Uterus (tissue), 4 donors: Measurements from ENCODE around the gene TMEM175. TPM values are rescaled to one million over a fixed set of nuclear protein-coding genes. Genes with fewer than 3 reads are reported as not detected.

Source experiments
- DNase-seq, 2 donors: peaks; one replicate each; pipeline ENCODE4 v3.0.0-alpha.2; 2019 to 2020
- H3K27ac ChIP-seq, 2 donors: fragments of 200-600 bp; sonication (generic); 1 replicate in 1 of 2; 2 replicates in 1 of 2; pipeline ENCODE4 v1.5.1; 2016 to 2018
- H3K27me3 ChIP-seq, 2 donors: fragments of 200-600 bp; sonication (generic); one replicate each; pipeline ENCODE4 v1.5.1; 2018 to 2019; ENCODE audit warnings: control low read depth in 1 of 2
- H3K36me3 ChIP-seq, 2 donors: fragments of 200-600 bp; sonication (generic); one replicate each; pipeline ENCODE4 v1.5.1; 2019; ENCODE audit warnings: control low read depth in 1 of 2
- H3K4me1 ChIP-seq, 2 donors: fragments of 200-600 bp; sonication (generic); one replicate each; pipeline ENCODE4 v1.5.1; 2018 to 2019; ENCODE audit warnings: control low read depth in 1 of 2
- H3K4me3 ChIP-seq, 2 donors: fragments of 200-600 bp; sonication (generic); 1 replicate in 1 of 2; 2 replicates in 1 of 2; pipeline ENCODE4 v1.5.1; 2018 to 2019; ENCODE audit warnings: mild to moderate bottlenecking in 1 of 2
- H3K9me3 ChIP-seq, 2 donors: fragments of 200-600 bp; sonication (generic); one replicate each; pipeline ENCODE4 v1.5.1; 2019; ENCODE audit warnings: control low read depth in 1 of 2
- CTCF ChIP-seq, 4 experiments: fragments of 200-600 bp in 2 of 4; fragments of 450-650 bp in 2 of 4; sonication (generic) in 2 of 4; IDR thresholded peaks; one replicate each; pipeline ENCODE4 v1.5.1; 2016 to 2019; ENCODE audit warnings: antibody characterized with exemption in 4 of 4, mild to moderate bottlenecking in 2 of 4, moderate library complexity in 1 of 4
- POLR2A ChIP-seq, 2 donors: fragments of 450-650 bp; IDR thresholded peaks; one replicate each; pipeline ENCODE4 v1.6.1; 2016; ENCODE audit warnings: antibody characterized with exemption in 2 of 2, mild to moderate bottlenecking in 1 of 2, moderate library complexity in 1 of 2
- intact Hi-C: fragments of 100-400 bp; cut with DNase I; formaldehyde crosslinking; loops from one replicate; pipeline ENCODE4 v1.15.1; 2023; ENCODE audit warnings: low total_unique reads
- total RNA-seq, 4 donors: library from RNA; depleted of rRNA in 3 of 4; stranded (reverse); fragments of >200 nt in 3 of 4; gene quantifications; one replicate each; pipeline versions ENCODE4 v1.1.0 to v1.2.4, GENCODE V29; 2014 to 2023
- donor health status: DM: yes; HTN: yes; CAD: no.

Gene TMEM175
- total RNA-seq, 4 donors from 2014 or later, result 9.9 to 39.7 (median 26.3) TPM

DNA sequence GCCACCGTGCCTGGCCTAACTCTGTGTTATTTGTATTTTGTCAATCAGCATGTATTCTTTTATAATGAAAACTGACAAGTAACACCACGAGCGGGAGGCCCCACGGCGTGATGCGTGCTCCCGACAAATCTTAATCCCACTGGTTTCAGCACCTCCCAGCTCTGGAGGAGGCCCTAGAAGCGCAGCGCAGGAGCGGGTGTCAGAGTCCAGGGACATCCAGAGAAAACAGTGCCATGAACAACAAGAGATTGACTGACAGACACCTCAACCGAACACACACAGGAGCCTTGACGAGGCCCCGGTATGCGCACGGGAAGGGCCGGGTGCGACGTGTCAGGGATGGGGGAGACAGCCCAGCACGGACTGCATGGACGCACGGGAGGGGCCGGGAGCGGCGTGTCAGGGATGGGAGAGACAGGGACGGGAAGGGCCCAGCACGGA, 23.1 kb upstream of the TMEM175 start:
- DNase-seq, result no peak

DNA sequence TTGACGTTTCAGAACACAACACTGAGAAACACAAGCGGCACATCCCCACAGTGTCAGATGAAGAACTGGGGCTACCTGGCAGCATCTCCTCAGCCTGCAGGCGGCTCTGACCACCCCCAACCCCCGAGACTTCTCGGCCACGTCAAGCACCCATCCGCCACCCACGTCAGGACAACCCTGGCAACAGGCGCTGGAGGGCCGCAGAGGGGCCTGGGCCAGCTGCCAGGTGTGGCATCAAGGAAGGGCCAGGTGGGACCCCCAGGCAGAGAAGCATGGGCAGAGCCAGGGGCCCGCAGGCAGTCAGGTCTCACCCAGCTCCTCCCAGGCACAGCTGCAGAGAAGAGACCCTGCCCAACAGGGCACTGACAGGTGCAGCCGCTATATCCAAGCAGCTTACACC, 22.4 kb upstream of the TMEM175 start:
- no peaks in the 10 kb centered on the region for H3K27me3 ChIP-seq
- DNase-seq, result no peak
- H3K9me3 ChIP-seq, result no peaks in the 10 kb centered on the region
- H3K36me3 ChIP-seq, result no peaks in the 10 kb centered on the region
- H3K4me1 ChIP-seq, result peaks cover 0 to 3% of the 10 kb centered on the region in 2 donors
- H3K27ac ChIP-seq, result no peak overlapping the region
- intact Hi-C loops, result no loop called here
- H3K4me3 ChIP-seq, result no peak overlapping the region
- TF ChIP-seq CTCF (IDR thresholded peaks at IDR 0.05), result no peak
- TF ChIP-seq POLR2A (IDR thresholded peaks at IDR 0.05), result no peak

More for the DNA sequence above, 23.1 kb upstream of the TMEM175 start:
- Histone ChIP-seq H3K4me3 (no peak overlapping the region), H3K27me3 (no peaks in the 10 kb centered on the region), H3K4me1 (peaks cover 0 to 3% of the 10 kb centered on the region in 2 donors), H3K36me3 (no peaks in the 10 kb centered on the region), H3K27ac (no peak overlapping the region), H3K9me3 (no peaks in the 10 kb centered on the region)
- intact Hi-C loops, result no loop called here
- no peak for TF ChIP-seq POLR2A (IDR thresholded peaks at IDR 0.05)
- TF ChIP-seq CTCF (IDR thresholded peaks at IDR 0.05), result no peak

- Histone ChIP-seq H3K27ac (no peak overlapping the region), H3K36me3 (no peaks in the 10 kb centered on the region), H3K4me1 (peaks cover 0 to 3% of the 10 kb centered on the region in 2 donors), H3K27me3 (no peaks in the 10 kb centered on the region), H3K9me3 (no peaks in the 10 kb centered on the region), H3K4me3 (no peak overlapping the region)
- DNase-seq, result no peak
- intact Hi-C loops, result no loop called here
- no peak for TF ChIP-seq CTCF (IDR thresholded peaks at IDR 0.05)
- TF ChIP-seq POLR2A (IDR thresholded peaks at IDR 0.05), result no peak
These were observed 21.7 kb upstream of the TMEM175 start for GRCh38 chr4:910366-911091.

- Histone ChIP-seq H3K27ac (peak overlapping the region in 1 of 2 donors; percentile 23), H3K27me3 (no peaks in the 10 kb centered on the region), H3K4me3 (no peak overlapping the region), H3K36me3 (no peaks in the 10 kb centered on the region), H3K4me1 (peaks cover 0 to 3% of the 10 kb centered on the region in 2 donors), H3K9me3 (no peaks in the 10 kb centered on the region)
- DNase-seq, result no peak
- TF ChIP-seq POLR2A (IDR thresholded peaks at IDR 0.05), result no peak
- no peak for TF ChIP-seq CTCF (IDR thresholded peaks at IDR 0.05)
- intact Hi-C loops, result no loop called here
These were observed 21.0 kb upstream of the TMEM175 start for GRCh38 chr4:911221-911751.

- intact Hi-C loops, result no loop called here
- H3K27me3 ChIP-seq, result no peaks in the 10 kb centered on the region
- peak overlapping the region; percentile 64 to 72 for H3K27ac ChIP-seq
- H3K4me3 ChIP-seq, result no peak overlapping the region
- H3K36me3 ChIP-seq, result no peaks in the 10 kb centered on the region
- no peak for DNase-seq
- H3K9me3 ChIP-seq, result no peaks in the 10 kb centered on the region
- no peak for TF ChIP-seq POLR2A (IDR thresholded peaks at IDR 0.05)
- TF ChIP-seq CTCF (IDR thresholded peaks at IDR 0.05), result no peak
- peaks cover 0 to 3% of the 10 kb centered on the region in 2 donors for H3K4me1 ChIP-seq
These were observed 20.3 kb upstream of the TMEM175 start for GRCh38 chr4:911871-912490.
